SU-DHL-6 (cell line): ENCODE results near the gene SMCR8.

ENCODE experiments used
- H2AFZ ChIP-seq: fragments of 200-600 bp; sonication (generic); 2 replicates; pipeline ENCODE4 v1.6.1; 2014; ENCODE audit warnings: low read depth, mild to moderate bottlenecking, moderate library complexity, mixed read lengths, antibody characterized with exemption, low read length; ENCODE audit not compliant: severe bottlenecking
- H3F3A ChIP-seq: fragments of 200-600 bp; shearing (Covaris generic); 2 replicates; pipeline ENCODE4 v1.6.0; 2016; ENCODE audit warnings: antibody characterized with exemption, mild to moderate bottlenecking; ENCODE audit not compliant: insufficient read depth
- H3K27ac ChIP-seq: fragments of 200-600 bp; sonication (generic); 2 replicates; pipeline ENCODE4 v1.5.1; 2016; ENCODE audit warnings: low read depth, mild to moderate bottlenecking, low read length, moderate library complexity, mixed read lengths
- H3K27me3 ChIP-seq: fragments of 200-600 bp; sonication (generic), shearing (Covaris generic); 2 replicates; pipeline ENCODE4 v1.6.0; 2014; ENCODE audit warnings: mild to moderate bottlenecking, low read length
- H3K36me3 ChIP-seq: fragments of 200-600 bp; sonication (generic); 2 replicates; pipeline ENCODE4 v1.6.1; 2014; ENCODE audit warnings: mild to moderate bottlenecking, low read length, mixed read lengths
- H3K4me2 ChIP-seq: fragments of 300-600, 200-600 bp; shearing (Covaris generic), sonication (generic); 2 replicates; pipeline ENCODE4 v1.6.0; 2014; ENCODE audit warnings: low read length, low read depth, mild to moderate bottlenecking; ENCODE audit not compliant: poor library complexity, severe bottlenecking
- H3K4me3 ChIP-seq: fragments of 200-600 bp; sonication (generic); 2 replicates; pipeline ENCODE4 v1.5.1; 2014; ENCODE audit warnings: antibody characterized with exemption, low read length, mild to moderate bottlenecking, mixed read lengths; ENCODE audit not compliant: insufficient read depth, poor library complexity, severe bottlenecking
- H3K79me2 ChIP-seq: fragments of 200-600 bp; sonication (generic); 2 replicates; pipeline ENCODE4 v1.6.1; 2014; ENCODE audit warnings: mild to moderate bottlenecking, low read length, moderate library complexity; ENCODE audit not compliant: insufficient read depth
- H3K9ac ChIP-seq: fragments of 200-600 bp; sonication (generic); 2 replicates; pipeline ENCODE4 v1.7.0; 2014; ENCODE audit warnings: mild to moderate bottlenecking, low read length
- H3K9me2 ChIP-seq: fragments of 200-600 bp; sonication (generic); replicated peaks from 2 replicates; pipeline ENCODE4 v1.6.1; 2014; ENCODE audit warnings: low read length; ENCODE audit not compliant: insufficient read depth
- H3K9me3 ChIP-seq: fragments of 200-600 bp; sonication (generic); 2 replicates; pipeline ENCODE4 v1.6.1; 2014; ENCODE audit warnings: low read length, mixed read lengths; ENCODE audit not compliant: insufficient read depth
- H4K20me1 ChIP-seq: fragments of 200-600 bp; sonication (generic); 2 replicates; pipeline ENCODE4 v1.6.1; 2014; ENCODE audit warnings: low read depth, mild to moderate bottlenecking, antibody characterized with exemption, low read length, moderate library complexity, mixed read lengths
- CTCF ChIP-seq: fragments of 200-600 bp; sonication (generic); IDR thresholded peaks from one replicate; pipeline ENCODE4 v1.5.1; 2017; ENCODE audit warnings: antibody characterized with exemption, mild to moderate bottlenecking, low read length, moderate library complexity; ENCODE audit not compliant: insufficient read depth, poor library complexity, severe bottlenecking
- EZH2phosphoT487 ChIP-seq: fragments of 200-600 bp; sonication (generic), shearing (Covaris generic); conservative IDR thresholded peaks from 2 replicates; pipeline ENCODE4 v1.6.1; 2018; ENCODE audit warnings: mild to moderate bottlenecking, antibody characterized with exemption, low read length, moderate library complexity, mixed read lengths

Gene SMCR8

GRCh38 chr17:18344021-18344420 lies 28.9 kb downstream of the SMCR8 start:
- no peaks in the 10 kb centered on the region for H3F3A ChIP-seq
- no peak overlapping the region for H3K9ac ChIP-seq
- H3K4me3 ChIP-seq, result no peak overlapping the region
- H3K4me2 ChIP-seq, result no peak overlapping the region
- H3K79me2 ChIP-seq, result no peaks in the 10 kb centered on the region
- no peaks in the 10 kb centered on the region for H3K9me3 ChIP-seq
- peaks cover 23% of the 10 kb centered on the region; the same call in 1 of the 2 replicates for H3K36me3 ChIP-seq
- H4K20me1 ChIP-seq, result no peaks in the 10 kb centered on the region
- no peaks in the 10 kb centered on the region for H3K9me2 ChIP-seq
- H2AFZ ChIP-seq, result no peak overlapping the region
- no peak for TF ChIP-seq EZH2phosphoT487
- no peak for TF ChIP-seq CTCF
- no peak overlapping the region for H3K27ac ChIP-seq
- H3K27me3 ChIP-seq, result no peaks in the 10 kb centered on the region

DNA sequence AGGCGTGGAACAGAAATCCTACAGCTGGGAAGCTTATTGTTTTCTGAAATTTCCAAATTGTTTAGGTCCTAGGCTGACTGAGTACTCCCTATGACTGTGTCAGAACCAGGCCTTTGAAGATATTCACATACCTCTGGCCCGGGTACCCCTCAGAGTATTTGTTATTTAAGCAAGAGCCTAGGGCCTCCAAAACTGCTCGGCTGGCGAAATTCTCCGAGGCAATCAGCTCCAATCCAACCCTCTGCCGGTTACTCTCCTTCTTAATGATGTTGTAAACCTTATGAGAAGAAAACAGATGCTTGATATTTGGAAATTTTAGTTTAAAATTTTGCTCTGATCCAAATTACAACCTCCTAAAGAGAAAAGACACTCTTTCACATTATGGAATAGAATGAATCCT lies 38.4 kb downstream of the SMCR8 start:
- Histone ChIP-seq H3K9me2 (no peaks in the 10 kb centered on the region), H3K79me2 (0 out of 2 replicates have a peak, but pooled peaks cover 7% of the 10 kb centered on the region), H3K36me3 (peaks cover 10% of the 10 kb centered on the region; the same call in 1 of the 2 replicates), H3K9ac (no peak overlapping the region), H3K4me2 (no peak overlapping the region), H4K20me1 (no peaks in the 10 kb centered on the region), H3K9me3 (no peaks in the 10 kb centered on the region), H3K27me3 (no peaks in the 10 kb centered on the region), H3K4me3 (no peak overlapping the region), H3K27ac (no peak overlapping the region), H3F3A (no peaks in the 10 kb centered on the region), H2AFZ (no peak overlapping the region)
- TF ChIP-seq EZH2phosphoT487 (no peak), CTCF (no peak)

DNA sequence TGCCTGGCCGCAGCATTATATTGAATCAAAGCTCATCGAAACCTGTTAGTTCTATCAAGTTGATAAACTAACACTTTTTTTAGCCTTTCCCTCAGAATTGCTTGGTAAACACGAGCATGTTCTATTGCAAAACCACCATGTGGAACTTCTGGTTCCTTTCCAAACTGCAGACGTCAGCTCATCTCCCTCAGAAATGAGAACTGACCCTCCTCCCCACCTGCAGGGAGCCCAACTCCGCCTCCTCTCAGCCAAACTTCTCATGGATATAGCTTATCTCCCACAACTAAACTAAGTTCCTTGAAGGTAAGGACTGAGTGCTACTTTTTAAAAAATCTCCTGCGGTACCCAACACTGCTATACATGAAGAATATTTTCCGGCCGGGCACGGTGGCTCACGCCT lies 41.5 kb downstream of the SMCR8 start:
- Histone ChIP-seq H3K9ac (no peak overlapping the region), H3K4me2 (no peak overlapping the region), H3K9me3 (no peaks in the 10 kb centered on the region), H3K27ac (no peak overlapping the region), H4K20me1 (no peaks in the 10 kb centered on the region), H3K36me3 (peaks cover 10% of the 10 kb centered on the region; the same call in 1 of the 2 replicates), H3F3A (no peaks in the 10 kb centered on the region), H3K4me3 (no peak overlapping the region), H3K9me2 (no peaks in the 10 kb centered on the region), H2AFZ (no peak overlapping the region), H3K79me2 (peaks cover 22% of the 10 kb centered on the region; the same call in 1 of the 2 replicates), H3K27me3 (no peaks in the 10 kb centered on the region)
- TF ChIP-seq CTCF (no peak), EZH2phosphoT487 (no peak)
